Trophoblast cell (in vitro differentiated cells and primary cell): ENCODE results near the gene CCDC148.
A peak's percentile ranks its signal among the peaks of the same experiment; 100 is the strongest.

Experiments used
- DNase-seq, 2 donors: peaks; one replicate each; pipeline ENCODE4 v3.0.0-alpha.2; 2016
- H2AFZ ChIP-seq: 2 replicates; pipeline ENCODE4 v1.6.1; 2013; ENCODE audit warnings: low read length, moderate library complexity, mild to moderate bottlenecking; ENCODE audit not compliant: insufficient read depth, poor library complexity
- H2AK5ac ChIP-seq: 2 replicates; pipeline ENCODE4 v1.6.1; 2013; ENCODE audit warnings: mild to moderate bottlenecking, low read length
- H2BK120ac ChIP-seq: 2 replicates; pipeline ENCODE4 v1.6.1; 2013; ENCODE audit warnings: low read length, mild to moderate bottlenecking, moderate library complexity; ENCODE audit not compliant: insufficient read depth, poor library complexity
- H2BK12ac ChIP-seq: 2 replicates; pipeline ENCODE4 v1.6.1; 2013; ENCODE audit warnings: mild to moderate bottlenecking, low read length, moderate library complexity
- H2BK5ac ChIP-seq: 2 replicates; pipeline ENCODE4 v1.6.1; 2013; ENCODE audit warnings: low read length, low read depth, moderate library complexity, mild to moderate bottlenecking; ENCODE audit not compliant: poor library complexity
- H3K14ac ChIP-seq: 2 replicates; pipeline ENCODE4 v1.6.1; 2013; ENCODE audit warnings: mild to moderate bottlenecking, low read length
- H3K18ac ChIP-seq: 2 replicates; pipeline ENCODE4 v1.6.1; 2013; ENCODE audit warnings: mild to moderate bottlenecking, low read length
- H3K23ac ChIP-seq: 2 replicates; pipeline ENCODE4 v1.6.1; 2013; ENCODE audit warnings: low read length
- H3K27ac ChIP-seq: 2 replicates; pipeline ENCODE4 v1.5.1; 2013; ENCODE audit warnings: low read depth, mild to moderate bottlenecking, inconsistent platforms, low read length, moderate library complexity
- H3K27me3 ChIP-seq: 2 replicates; pipeline ENCODE4 v1.6.1; 2013; ENCODE audit warnings: inconsistent platforms, mild to moderate bottlenecking, low read length, moderate library complexity; ENCODE audit not compliant: insufficient read depth
- H3K36me3 ChIP-seq, 2 experiments: 1 replicate in 1 of 2; 2 replicates in 1 of 2; pipeline ENCODE4 v1.6.1; 2013; ENCODE audit warnings: low read length in 2 of 2, mild to moderate bottlenecking in 2 of 2, moderate library complexity in 1 of 2; ENCODE audit not compliant: insufficient read depth in 2 of 2, control insufficient read depth in 1 of 2
- H3K4ac ChIP-seq: 2 replicates; pipeline ENCODE4 v1.6.1; 2013; ENCODE audit warnings: low read depth, mild to moderate bottlenecking, low read length, moderate library complexity
- H3K4me1 ChIP-seq, 2 experiments: 1 replicate in 1 of 2; 2 replicates in 1 of 2; pipeline ENCODE4 v1.6.1; 2013; ENCODE audit warnings: low read length in 2 of 2, mild to moderate bottlenecking in 2 of 2, moderate library complexity in 1 of 2; ENCODE audit not compliant: insufficient read depth in 2 of 2, control insufficient read depth in 1 of 2
- H3K4me2 ChIP-seq: 2 replicates; pipeline ENCODE4 v1.6.1; 2013; ENCODE audit warnings: inconsistent platforms, mild to moderate bottlenecking, low read length, moderate library complexity
- H3K4me3 ChIP-seq: 2 replicates; pipeline ENCODE4 v1.5.1; 2013; ENCODE audit warnings: mild to moderate bottlenecking, low read depth, low read length, inconsistent platforms
- H3K79me1 ChIP-seq: one replicate; pipeline ENCODE4 v1.6.1; 2013; ENCODE audit warnings: low read length
- H3K79me2 ChIP-seq: 2 replicates; pipeline ENCODE4 v1.6.1; 2013; ENCODE audit warnings: low read length, mild to moderate bottlenecking; ENCODE audit not compliant: control insufficient read depth, insufficient read depth, poor library complexity
- H3K9ac ChIP-seq: 2 replicates; pipeline ENCODE4 v1.6.1; 2013; ENCODE audit warnings: mild to moderate bottlenecking, low read length
- H3K9me3 ChIP-seq: 2 replicates; pipeline ENCODE4 v1.6.1; 2013; ENCODE audit warnings: low read depth, mild to moderate bottlenecking, control low read depth, inconsistent platforms, low read length; ENCODE audit not compliant: insufficient read depth
- H4K12ac ChIP-seq: 2 replicates; pipeline ENCODE4 v1.6.1; 2013; ENCODE audit warnings: low read depth, mild to moderate bottlenecking, low read length, moderate library complexity
- H4K8ac ChIP-seq: 2 replicates; pipeline ENCODE4 v1.6.1; 2013; ENCODE audit warnings: low read depth, mild to moderate bottlenecking, low read length, moderate library complexity
- H4K91ac ChIP-seq: one replicate; pipeline ENCODE4 v1.6.1; 2013; ENCODE audit warnings: low read depth, mild to moderate bottlenecking, low read length, moderate library complexity
- WGBS: extraction: QIAGEN DNeasy Blood & Tissue Kit; methylation state at CpG from one replicate; pipeline ENCODE4 v1.1.7; 2013; ENCODE audit warnings: missing lambda C conversion rate; ENCODE audit not compliant: insufficient read length, insufficient coverage; ENCODE audit errors: extremely low coverage; 5-methylcytosine and 5-hydroxymethylcytosine counted together

Gene CCDC148

DNA sequence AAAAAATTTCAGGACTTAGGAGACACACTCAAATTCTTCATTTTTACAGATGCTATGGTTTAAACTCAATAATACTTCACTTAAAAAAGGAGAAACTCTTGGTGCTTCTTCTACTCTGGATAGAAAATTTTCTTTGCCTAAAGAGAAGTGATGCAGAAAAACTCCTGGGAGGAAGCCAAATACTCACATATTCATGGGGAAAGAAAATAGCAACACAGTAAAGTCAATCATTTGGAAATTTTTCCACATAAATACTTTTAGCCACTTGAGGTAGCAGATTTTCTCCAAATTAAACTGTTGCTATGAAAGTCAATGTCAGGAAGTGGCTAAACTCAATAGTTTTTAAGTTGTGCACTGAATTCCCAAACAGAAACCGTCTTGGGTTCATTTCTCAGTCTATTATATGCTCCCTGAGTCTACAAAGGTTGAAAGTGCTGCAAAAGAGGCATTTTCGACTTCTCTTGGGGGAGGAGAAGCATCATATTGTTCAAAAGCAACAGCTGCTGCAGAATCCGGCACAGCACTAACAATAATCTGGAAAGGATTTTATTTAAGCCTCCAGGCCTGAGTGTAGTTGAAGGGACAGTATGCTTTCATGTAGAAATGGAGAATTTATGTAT is 273.8 kb downstream of the CCDC148 start:
- no peak overlapping the region for H3K18ac ChIP-seq
- no peak overlapping the region for H4K12ac ChIP-seq
- no peak overlapping the region for H3K23ac ChIP-seq
- no peak overlapping the region for H3K4me2 ChIP-seq
- H3K27me3 ChIP-seq: no peaks in the 10 kb centered on the region
- H3K27ac ChIP-seq: no peak overlapping the region
- no peak overlapping the region for H2AK5ac ChIP-seq
- no peak overlapping the region for H4K91ac ChIP-seq
- H2BK120ac ChIP-seq: no peak overlapping the region
- WGBS: no CpG with 5 or more reads among the region's 3 CpGs
- peaks cover 0 to 4% of the 10 kb centered on the region in 2 experiments for H3K4me1 ChIP-seq
- H3K4me3 ChIP-seq: no peak overlapping the region
- no peak overlapping the region for H3K4ac ChIP-seq
- no peaks in the 10 kb centered on the region for H3K36me3 ChIP-seq
- no peak overlapping the region for H3K14ac ChIP-seq
- H3K9ac ChIP-seq: no peak overlapping the region
- H2AFZ ChIP-seq: no peak overlapping the region
- H4K8ac ChIP-seq: no peak overlapping the region
- no peak overlapping the region for H2BK5ac ChIP-seq
- DNase-seq: no peak
- no peaks in the 10 kb centered on the region for H3K79me1 ChIP-seq
- no peaks in the 10 kb centered on the region for H3K79me2 ChIP-seq
- H3K9me3 ChIP-seq: no peaks in the 10 kb centered on the region
- no peak overlapping the region for H2BK12ac ChIP-seq

DNA sequence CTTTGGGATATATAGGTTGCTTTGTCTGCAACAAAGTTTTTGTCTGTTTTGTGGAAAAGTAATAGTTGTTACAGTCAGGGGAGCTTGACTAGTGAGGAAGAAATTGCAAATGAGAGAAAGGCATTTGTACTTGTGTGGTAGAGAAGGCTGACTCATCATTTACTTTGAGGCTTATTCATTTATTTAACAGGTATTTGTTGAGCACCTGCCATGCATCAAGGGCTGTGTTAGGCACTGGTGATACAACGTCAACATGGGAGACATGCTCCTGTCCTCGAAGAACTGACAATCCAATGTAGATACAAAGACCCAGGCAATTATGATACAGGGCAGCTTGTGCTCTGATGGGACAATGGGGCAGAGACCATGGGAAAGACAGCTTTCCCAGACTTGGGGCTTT is 275.4 kb downstream of the CCDC148 start:
- Histone ChIP-seq H3K18ac (no peak overlapping the region), H3K27ac (no peak overlapping the region), H2AK5ac (no peak overlapping the region), H2BK12ac (no peak overlapping the region), H4K91ac (no peak overlapping the region), H3K4ac (no peak overlapping the region), H3K9me3 (no peaks in the 10 kb centered on the region), H2AFZ (no peak overlapping the region), H3K4me1 (peaks cover 0 to 4% of the 10 kb centered on the region in 2 experiments), H3K4me2 (no peak overlapping the region), H4K8ac (no peak overlapping the region), H3K79me1 (no peaks in the 10 kb centered on the region), H2BK120ac (no peak overlapping the region), H3K14ac (no peak overlapping the region), H3K79me2 (no peaks in the 10 kb centered on the region), H2BK5ac (no peak overlapping the region), H3K27me3 (no peaks in the 10 kb centered on the region), H3K4me3 (no peak overlapping the region), H3K9ac (no peak overlapping the region), H4K12ac (no peak overlapping the region), H3K36me3 (no peaks in the 10 kb centered on the region), H3K23ac (no peak overlapping the region)
- no CpG with 5 or more reads among the region's 2 CpGs for WGBS
- no peak for DNase-seq

DNA sequence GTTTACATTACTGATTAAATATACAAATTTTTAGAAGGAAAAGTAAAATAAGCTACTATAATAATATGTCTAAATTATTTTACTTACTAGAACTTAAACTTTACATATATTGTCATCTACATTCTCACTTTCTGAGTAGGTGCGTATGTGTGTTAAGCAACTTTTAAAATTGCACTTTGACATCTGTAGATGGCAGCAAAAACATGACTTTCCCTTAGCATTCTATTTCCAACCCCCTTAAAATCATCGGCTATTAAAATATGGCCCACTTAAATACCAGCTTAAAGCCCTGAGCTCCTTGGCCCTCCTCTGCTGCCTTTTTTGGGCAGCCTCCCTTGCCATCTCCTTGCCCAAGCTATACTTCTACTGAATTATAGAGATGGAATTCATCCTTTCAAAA is 276.9 kb downstream of the CCDC148 start:
- Histone ChIP-seq H3K27me3 (no peaks in the 10 kb centered on the region), H3K4me2 (no peak overlapping the region), H3K4me1 (peaks cover 0 to 4% of the 10 kb centered on the region in 2 experiments), H4K12ac (no peak overlapping the region), H3K4me3 (no peak overlapping the region), H2AK5ac (no peak overlapping the region), H2AFZ (no peak overlapping the region), H3K9ac (no peak overlapping the region), H3K79me2 (no peaks in the 10 kb centered on the region), H2BK120ac (no peak overlapping the region), H4K8ac (no peak overlapping the region), H3K18ac (no peak overlapping the region), H3K14ac (no peak overlapping the region), H2BK5ac (no peak overlapping the region), H4K91ac (no peak overlapping the region), H3K9me3 (no peaks in the 10 kb centered on the region), H3K27ac (no peak overlapping the region), H2BK12ac (no peak overlapping the region), H3K4ac (no peak overlapping the region), H3K36me3 (no peaks in the 10 kb centered on the region), H3K79me1 (no peaks in the 10 kb centered on the region), H3K23ac (no peak overlapping the region)
- peak in 1 of 2 donors; percentile 4 for DNase-seq
- no CpG with 5 or more reads among the region's 2 CpGs for WGBS

DNA sequence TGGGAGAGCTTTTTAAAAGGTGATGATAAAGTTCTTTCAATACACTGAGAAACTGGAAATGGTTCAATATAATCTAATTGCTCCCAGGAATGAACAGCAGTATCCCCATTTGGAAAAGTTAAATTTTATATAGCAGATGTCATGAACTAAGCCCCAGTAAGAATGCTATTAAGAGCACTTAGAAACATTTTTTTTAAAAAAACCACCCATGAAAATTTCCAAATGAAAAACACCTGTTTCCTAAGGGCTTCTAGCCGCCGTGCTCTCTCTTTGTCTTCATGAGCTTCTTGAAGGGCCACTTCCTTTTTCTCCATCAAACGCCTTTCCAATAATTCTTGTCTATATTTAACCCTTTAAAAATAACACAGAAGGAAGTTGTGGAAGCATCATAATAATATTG is 277.9 kb downstream of the CCDC148 start:
- no peak overlapping the region for H3K4me2 ChIP-seq
- no peak overlapping the region for H3K9ac ChIP-seq
- no peak overlapping the region for H2BK12ac ChIP-seq
- H3K9me3 ChIP-seq: no peaks in the 10 kb centered on the region
- no peaks in the 10 kb centered on the region for H3K4me1 ChIP-seq
- WGBS: no CpG with 5 or more reads among the region's 3 CpGs
- no peak overlapping the region for H4K12ac ChIP-seq
- H3K27me3 ChIP-seq: no peaks in the 10 kb centered on the region
- H3K4me3 ChIP-seq: no peak overlapping the region
- no peaks in the 10 kb centered on the region for H3K79me1 ChIP-seq
- no peak overlapping the region for H3K23ac ChIP-seq
- H3K27ac ChIP-seq: no peak overlapping the region
- no peaks in the 10 kb centered on the region for H3K79me2 ChIP-seq
- no peak overlapping the region for H3K14ac ChIP-seq
- H3K4ac ChIP-seq: no peak overlapping the region
- no peak overlapping the region for H2BK120ac ChIP-seq
- no peak overlapping the region for H4K8ac ChIP-seq
- no peak for DNase-seq
- no peak overlapping the region for H4K91ac ChIP-seq
- no peak overlapping the region for H2AK5ac ChIP-seq
- no peaks in the 10 kb centered on the region for H3K36me3 ChIP-seq
- H2BK5ac ChIP-seq: no peak overlapping the region
- H2AFZ ChIP-seq: no peak overlapping the region
- H3K18ac ChIP-seq: no peak overlapping the region
